Daoy (cell line): ENCODE data around the gene HEXIM1. TPM values are rescaled to one million over a fixed set of nuclear protein-coding genes. Genes with fewer than 3 reads are reported as not detected.

Experiments
- DNase-seq: peaks from one replicate; pipeline ENCODE4 v3.0.0-alpha.2; 2015; ENCODE audit warnings: low read depth
- total RNA-seq: library from RNA; depleted of rRNA; stranded (reverse); fragments of >200 nt; shearing (Covaris generic); gene quantifications from 2 replicates; pipeline ENCODE4 v1.2.3, GENCODE V29; 2014; rRNA removed

Gene HEXIM1
- total RNA-seq, 1 experiment from 2014 or later = 7.2 TPM

- DNase-seq = peak; percentile 68
These were observed 23.3 kb downstream of the HEXIM1 start for GRCh38 chr17:45171338-45172231.

GRCh38 chr17:45172232-45172540 is 23.9 kb downstream of the HEXIM1 start:
- DNase-seq = no peak

- DNase-seq = peak; percentile 92
These were observed 24.4 kb downstream of the HEXIM1 start for GRCh38 chr17:45172541-45173286.

GRCh38 chr17:45175759-45176115 is 27.5 kb downstream of the HEXIM1 start:
- DNase-seq = no peak

- no peak for DNase-seq
These were observed 29.3 kb downstream of the HEXIM1 start for GRCh38 chr17:45177563-45177962.

GRCh38 chr17:45184144-45184543 is 35.9 kb downstream of the HEXIM1 start:
- DNase-seq = no peak

- no peak for DNase-seq
These were observed 38.6 kb downstream of the HEXIM1 start for GRCh38 chr17:45186801-45187354.

GRCh38 chr17:45189009-45189408 is 40.7 kb downstream of the HEXIM1 start:
- DNase-seq = no peak

- DNase-seq = no peak
These were observed 42.4 kb downstream of the HEXIM1 start for GRCh38 chr17:45190503-45191255.

GRCh38 chr17:45195424-45195823 is 47.1 kb downstream of the HEXIM1 start:
- DNase-seq = no peak

GRCh38 chr17:45197108-45197507 is 48.8 kb downstream of the HEXIM1 start:
- DNase-seq = no peak

GRCh38 chr17:45197555-45198334 is 49.5 kb downstream of the HEXIM1 start:
- DNase-seq = peak; percentile 92

- DNase-seq = no peak
These were observed 52.4 kb downstream of the HEXIM1 start for GRCh38 chr17:45200701-45201100.

- no peak for DNase-seq
These were observed 53.2 kb downstream of the HEXIM1 start for GRCh38 chr17:45201457-45201856.

Other genes with a start within 250 kb of the HEXIM1 start
- 176 and 293 TPM in 2 replicates for gene EFTUD2, start 249.0 kb upstream of the HEXIM1 start, total RNA-seq
- gene GFAP, start 233.0 kb upstream of the HEXIM1 start, total RNA-seq = 2.4 TPM in 1 of 2 replicates, not detected in the other
- gene KIF18B, start 200.7 kb upstream of the HEXIM1 start, total RNA-seq = 4.9 and 8.4 TPM in 2 replicates
- 1.2 and 4.9 TPM in 2 replicates for gene C1QL1, start 180.2 kb upstream of the HEXIM1 start, total RNA-seq
- gene DCAKD, start 96.8 kb upstream of the HEXIM1 start, total RNA-seq = 25.7 and 47.8 TPM in 2 replicates
- gene NMT1, start 87.2 kb upstream of the HEXIM1 start, total RNA-seq = 112 and 640 TPM in 2 replicates
- 5.3 and 8.7 TPM in 2 replicates for gene PLCD3, start 16.0 kb upstream of the HEXIM1 start, total RNA-seq
- 0.57 TPM in 1 of 2 replicates, not detected in the other for gene ACBD4, start 12.8 kb upstream of the HEXIM1 start, total RNA-seq
- gene HEXIM2, start 13.4 kb downstream of the HEXIM1 start, total RNA-seq = 1.7 and 3.4 TPM in 2 replicates
- 6.3 and 9.2 TPM in 2 replicates for gene FMNL1, start 73.4 kb downstream of the HEXIM1 start, total RNA-seq
- not detected in 2 replicates for gene SPATA32, start 113.6 kb downstream of the HEXIM1 start, total RNA-seq
- gene MAP3K14, start 168.5 kb downstream of the HEXIM1 start, total RNA-seq = 11.3 and 13.9 TPM in 2 replicates